ENCODE data around the gene SIK3. TPM values are rescaled to one million over a fixed set of nuclear protein-coding genes. Genes with fewer than 3 reads are reported as not detected.
"Not testable (repeated sequence)": the region's sequence is repeated elsewhere in the genome, so short reads cannot be mapped to it uniquely, and the experiment has no call there.

Gene SIK3
- total RNA-seq, 2 experiments from 2014 or later: 41.4 to 41.9 TPM

DNA sequence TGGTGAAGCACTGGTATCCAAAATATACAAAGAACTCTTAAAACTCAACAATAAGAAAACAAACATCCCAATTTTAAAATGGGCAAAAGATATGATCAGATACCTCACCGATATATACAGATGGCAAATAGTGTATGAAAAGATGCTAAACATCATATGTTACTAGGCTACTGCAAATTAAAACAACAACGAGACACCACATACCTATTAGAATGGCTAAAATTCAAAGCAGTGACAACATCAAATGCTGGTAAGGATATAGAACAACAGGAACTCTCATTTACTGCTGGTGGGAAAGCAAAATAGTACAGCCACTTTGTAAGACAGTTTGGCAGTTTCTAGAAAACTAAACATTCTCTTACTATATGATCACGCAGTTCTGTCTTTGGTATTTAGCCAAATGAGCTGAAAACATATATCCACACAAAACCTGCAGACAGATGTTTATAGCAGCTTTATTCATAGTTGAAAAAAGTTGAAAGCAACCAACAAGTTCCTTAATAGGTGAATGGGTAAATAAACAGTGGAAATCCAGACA is 38.5 kb downstream of the SIK3 start:
- ChIA-PET CTCF (interaction anchor here (0.9 to 1.3 kb wide), 2 partner anchors 33 to 36 kb away, joined by 3 read pairs; no protein-coding TSS in a partner anchor), POLR2A (interaction anchor here (0.7 kb wide), 1 partner anchor 38 kb away, joined by 8 read pairs; no protein-coding TSS in a partner anchor)

DNA sequence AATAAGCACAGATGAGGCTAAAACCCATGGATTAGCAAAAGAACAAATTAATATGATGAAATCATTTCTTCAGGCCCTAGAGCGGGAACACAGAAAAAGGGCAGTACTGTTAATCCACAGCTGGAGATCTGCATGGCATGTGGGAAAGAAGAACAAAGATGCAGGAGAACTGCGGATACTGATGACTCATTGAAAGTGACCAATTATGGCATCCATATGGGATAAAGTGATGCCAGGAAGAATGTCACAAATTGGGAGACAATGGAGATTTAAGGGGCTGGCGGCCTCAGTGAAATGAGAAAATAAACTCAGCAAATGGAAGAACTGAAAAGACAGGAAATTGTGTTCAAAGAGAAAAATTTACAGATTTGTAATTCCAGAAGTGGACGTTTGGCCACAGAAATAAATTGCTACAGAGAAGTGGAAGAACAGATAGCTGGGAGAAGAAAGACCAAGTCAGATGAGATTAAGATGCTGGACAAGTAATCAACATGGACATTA is 39.4 kb downstream of the SIK3 start:
- ChIA-PET CTCF (interaction anchor here (1.3 kb wide), 1 partner anchor 33 kb away, joined by 3 read pairs; no protein-coding TSS in a partner anchor), POLR2A (no interaction called here)

DNA sequence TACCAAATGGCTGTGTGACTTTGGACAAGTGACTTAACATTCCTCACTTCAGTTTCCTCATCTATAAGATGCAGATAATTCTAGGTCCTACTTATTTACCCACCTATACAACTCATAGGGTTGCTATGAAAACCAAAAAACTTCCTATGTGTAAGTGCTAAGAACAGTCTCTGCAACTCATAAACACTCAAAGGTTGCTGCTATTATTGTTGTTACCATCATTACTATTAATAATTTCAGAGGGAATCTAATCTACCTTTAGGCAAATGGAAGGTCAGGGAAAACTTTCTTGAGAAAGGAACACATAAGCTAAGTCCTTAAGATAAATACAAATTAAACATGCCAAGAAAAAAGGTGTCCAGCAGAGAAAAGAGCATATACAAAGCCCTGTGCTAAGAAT is 40.5 kb downstream of the SIK3 start:
- ChIA-PET POLR2A (no interaction called here), CTCF (no interaction called here)

DNA sequence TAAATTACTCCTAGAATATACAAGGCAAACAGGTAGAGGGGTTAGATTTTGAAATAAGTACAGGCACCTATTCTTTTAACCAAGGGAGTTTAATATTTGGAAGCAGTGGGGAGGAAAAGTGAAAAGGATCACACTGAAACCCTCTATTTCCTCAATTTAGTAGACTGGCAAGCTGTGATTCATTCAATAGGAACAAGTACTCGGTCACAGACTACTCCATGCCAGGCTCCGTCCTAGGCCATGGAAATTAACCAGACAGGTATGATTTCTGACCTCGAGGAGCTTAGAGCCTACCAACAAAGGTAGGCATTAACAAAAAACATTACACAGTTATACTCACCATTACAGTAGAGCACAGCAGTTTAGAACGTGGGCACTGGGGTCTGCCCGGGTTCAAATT is 40.9 kb downstream of the SIK3 start:
- CTCF ChIA-PET: no interaction called here
- POLR2A ChIA-PET: no interaction called here

DNA sequence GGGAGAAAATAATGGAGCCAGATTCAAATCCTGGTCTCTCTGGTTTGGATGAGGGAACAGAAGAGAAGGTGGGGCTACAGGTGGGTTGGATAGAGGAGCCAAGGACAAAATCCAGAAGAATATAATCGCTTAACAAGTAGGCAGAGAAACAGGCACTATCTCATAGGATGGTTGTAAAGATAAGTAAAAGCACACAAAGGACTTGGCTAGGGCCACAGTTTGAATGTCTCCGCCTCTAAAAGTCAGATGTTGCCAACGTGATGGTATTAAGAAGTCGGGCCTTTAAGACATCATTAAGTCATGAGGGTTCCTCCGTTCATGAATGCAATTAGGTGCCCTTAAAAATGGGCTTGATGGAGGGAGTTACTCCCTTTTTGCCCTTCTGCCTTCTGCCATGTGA is 42.8 kb downstream of the SIK3 start:
- CTCF ChIA-PET: no interaction called here
- POLR2A ChIA-PET: interaction anchor here (0.5 kb wide), 1 partner anchor 27 kb away, joined by 3 read pairs; no protein-coding TSS in a partner anchor

DNA sequence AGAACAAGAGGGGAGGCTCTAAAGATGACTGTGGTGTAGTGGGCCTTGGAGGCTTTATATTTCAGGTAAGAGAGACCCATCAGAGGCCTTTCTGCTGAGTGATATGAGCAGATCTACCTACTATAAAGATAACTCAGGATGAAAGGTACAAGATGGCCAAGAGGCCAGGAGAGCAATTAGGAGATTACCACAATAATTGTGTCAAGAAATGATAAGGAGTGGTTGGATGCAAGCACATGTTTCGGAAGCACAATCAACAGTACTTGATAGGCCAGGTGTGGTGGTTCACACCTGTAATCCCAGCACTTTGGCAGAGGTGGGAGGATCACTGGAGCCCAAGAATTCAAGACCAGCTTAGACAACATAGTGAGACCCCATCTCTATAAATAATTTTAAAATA is 43.8 kb downstream of the SIK3 start:
- ChIA-PET CTCF (no interaction called here), POLR2A (no interaction called here)

DNA sequence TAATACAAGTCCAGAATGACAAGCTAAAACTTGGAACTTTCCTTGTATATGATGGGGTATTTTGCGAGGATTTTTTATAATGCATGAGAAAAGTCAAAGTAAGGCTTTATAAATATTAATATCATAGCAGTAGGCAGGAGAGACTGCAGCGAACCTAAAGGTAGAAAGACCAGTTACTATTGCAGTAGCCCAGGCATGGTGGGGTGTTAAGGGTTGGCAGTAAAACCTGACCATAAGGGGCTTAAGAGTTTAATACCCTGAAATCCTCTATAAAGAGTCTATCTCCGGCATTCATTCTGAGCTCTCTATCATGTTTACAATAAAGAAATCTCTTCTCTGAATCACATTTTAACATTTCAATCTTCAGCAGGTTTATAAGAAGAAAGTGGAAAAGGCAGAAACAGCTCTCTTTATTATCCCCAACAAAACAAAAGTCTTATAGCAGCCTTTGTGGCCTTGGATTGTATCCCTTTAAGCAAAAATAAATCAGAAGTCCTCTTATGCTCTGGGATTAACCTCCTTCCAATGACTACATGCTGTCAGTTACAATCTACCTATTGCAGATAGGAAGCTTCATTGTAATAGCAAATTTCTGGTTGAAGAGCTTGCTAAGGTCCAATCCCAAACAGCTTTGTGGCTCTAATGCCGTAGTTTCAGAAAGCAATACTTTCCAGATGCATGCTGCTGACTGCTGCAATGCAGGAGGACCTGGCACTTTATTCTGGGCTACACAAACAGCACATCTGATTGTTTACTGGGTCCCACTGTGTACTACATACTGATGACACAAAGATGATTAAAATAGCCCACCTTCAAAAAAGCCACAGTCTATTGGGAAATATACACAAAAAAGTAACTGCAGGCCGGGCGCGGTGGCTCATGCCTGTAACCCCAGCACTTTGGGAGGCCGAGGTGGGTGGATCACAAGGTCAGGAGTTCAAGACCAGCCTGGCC is 45.8 kb downstream of the SIK3 start:
- ChIA-PET POLR2A (no interaction called here), CTCF (interaction anchor here (0.7 to 1.2 kb wide), 3 partner anchors 19 to 68 kb away, joined by 3 read pairs; no protein-coding TSS in a partner anchor)

DNA sequence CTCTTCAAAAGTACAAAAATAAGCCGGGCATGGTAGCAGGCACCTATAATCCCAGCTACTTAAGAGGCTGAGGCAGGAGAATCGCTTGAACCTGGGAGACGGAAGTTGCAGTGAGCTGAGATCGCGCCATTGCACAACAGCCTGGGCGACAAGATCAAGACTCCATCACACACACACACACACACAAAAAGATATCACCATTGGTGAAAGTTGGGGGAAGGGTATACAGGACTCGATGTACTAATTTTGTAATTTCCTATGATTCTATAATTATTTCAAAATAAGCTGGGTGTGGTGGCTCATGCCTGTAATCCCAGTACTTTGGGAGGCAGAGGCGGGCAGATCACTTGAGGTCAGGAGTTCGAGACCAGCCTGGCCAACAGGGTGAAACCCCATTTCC is 48.1 kb downstream of the SIK3 start:
- CTCF ChIA-PET: interaction anchor here (0.6 to 0.8 kb wide), 3 partner anchors 39 to 68 kb away, joined by 3 read pairs; no protein-coding TSS in a partner anchor
- POLR2A ChIA-PET: not testable (repeated sequence)

DNA sequence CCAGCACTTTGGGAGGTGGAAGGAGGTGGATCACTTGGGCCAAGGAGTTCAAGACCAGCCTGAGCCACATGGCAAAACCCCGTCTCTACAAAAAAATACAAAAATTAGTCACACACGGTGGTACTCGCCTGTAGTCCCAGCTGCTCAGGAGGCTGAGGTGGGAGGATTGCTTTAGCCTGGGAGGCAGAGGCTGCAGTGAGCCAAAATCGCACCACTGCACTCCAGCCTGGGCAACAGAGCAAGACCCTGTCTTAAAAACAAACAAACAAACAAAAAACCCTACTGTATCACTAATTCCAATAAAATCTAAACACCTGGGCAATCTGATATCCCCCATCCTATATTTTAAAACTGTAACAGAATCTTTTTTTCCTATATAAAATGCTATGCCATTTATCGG is 51.6 kb downstream of the SIK3 start:
- CTCF ChIA-PET: not testable (repeated sequence)
- POLR2A ChIA-PET: interaction anchor here (0.5 kb wide), 1 partner anchor 15 kb away, joined by 3 read pairs; no protein-coding TSS in a partner anchor

DNA sequence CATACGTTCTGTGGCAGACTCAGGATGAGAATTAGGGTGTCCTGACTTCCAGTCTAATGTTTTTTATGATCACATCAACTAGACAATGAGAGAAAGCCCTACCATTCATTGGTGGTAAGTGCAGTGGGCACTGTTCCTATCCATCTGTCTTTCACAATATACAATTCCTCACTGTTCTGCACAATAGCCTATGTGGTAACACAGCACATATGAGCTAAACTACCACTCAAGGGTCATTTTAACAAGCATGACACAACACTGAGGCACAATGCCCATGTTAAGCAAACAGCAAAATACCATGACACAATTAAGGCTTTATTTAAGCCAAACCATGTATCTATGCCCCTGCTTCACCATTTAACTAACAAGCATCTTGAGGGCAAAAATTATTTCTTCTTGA is 52.3 kb downstream of the SIK3 start:
- ChIA-PET CTCF (interaction anchor here (0.5 kb wide), 1 partner anchor 17 kb away, joined by 3 read pairs; no protein-coding TSS in a partner anchor), POLR2A (interaction anchor here (0.5 kb wide), 2 partner anchors 14 to 117 kb away, joined by 3 read pairs; no protein-coding TSS in a partner anchor)

DNA sequence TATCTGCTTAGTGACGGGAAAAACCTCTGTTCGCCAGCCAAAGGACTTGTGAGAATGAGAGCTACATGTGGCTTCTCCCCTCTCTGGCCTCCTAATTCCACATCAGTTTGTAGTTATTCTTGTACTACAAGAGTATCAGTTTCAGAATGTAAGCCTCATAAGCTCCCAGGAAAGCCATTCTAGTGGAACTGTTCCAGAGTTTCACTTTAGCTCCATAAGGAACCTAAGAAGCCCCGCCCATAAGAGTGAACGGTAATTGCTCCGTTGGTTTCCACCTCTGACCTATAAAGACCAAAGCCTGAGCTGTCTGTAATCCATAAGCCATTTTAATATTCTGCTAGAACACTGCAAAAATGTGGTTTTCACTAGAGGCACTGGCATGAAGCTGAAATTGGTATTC is 53.0 kb downstream of the SIK3 start:
- POLR2A ChIA-PET: interaction anchor here (0.5 kb wide), 1 partner anchor 117 kb away, joined by 3 read pairs; no protein-coding TSS in a partner anchor
- CTCF ChIA-PET: interaction anchor here (0.5 kb wide), 1 partner anchor 18 kb away, joined by 3 read pairs; no protein-coding TSS in a partner anchor

DNA sequence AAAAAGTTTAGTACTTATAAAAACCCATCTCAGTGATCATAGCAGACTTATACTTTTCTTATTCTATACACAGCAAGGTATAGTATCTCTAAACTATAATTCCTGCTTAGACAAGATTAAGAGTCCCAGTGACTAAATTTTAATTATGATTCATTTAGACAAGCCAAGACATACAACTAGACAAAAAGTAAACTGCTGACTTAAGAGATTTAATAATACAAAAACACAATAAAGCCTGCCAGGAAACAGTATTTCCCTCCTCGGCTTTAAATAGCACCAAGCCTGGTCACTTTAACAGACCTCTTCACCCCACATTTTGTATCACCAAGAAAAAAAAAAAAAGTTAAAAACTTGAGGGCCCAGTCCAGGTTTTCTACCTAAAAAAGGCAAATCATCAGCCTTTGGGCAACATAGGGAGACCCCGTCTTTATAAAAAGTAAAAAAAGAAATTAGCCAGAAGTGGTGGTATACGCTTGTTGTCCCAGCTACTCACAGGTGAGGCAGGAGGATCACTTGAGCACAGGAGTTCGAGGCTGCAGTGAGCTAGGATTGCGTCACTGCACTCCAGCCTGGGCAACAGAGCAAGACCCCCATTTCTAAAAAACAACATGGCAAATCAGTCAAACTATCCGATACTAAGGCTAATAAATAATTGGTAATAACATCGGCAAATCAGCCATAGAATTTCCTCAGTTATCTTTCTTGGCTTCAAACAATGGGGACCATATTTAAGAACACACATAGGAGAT is 53.8 kb downstream of the SIK3 start:
- ChIA-PET POLR2A (no interaction called here), CTCF (no interaction called here)

DNA sequence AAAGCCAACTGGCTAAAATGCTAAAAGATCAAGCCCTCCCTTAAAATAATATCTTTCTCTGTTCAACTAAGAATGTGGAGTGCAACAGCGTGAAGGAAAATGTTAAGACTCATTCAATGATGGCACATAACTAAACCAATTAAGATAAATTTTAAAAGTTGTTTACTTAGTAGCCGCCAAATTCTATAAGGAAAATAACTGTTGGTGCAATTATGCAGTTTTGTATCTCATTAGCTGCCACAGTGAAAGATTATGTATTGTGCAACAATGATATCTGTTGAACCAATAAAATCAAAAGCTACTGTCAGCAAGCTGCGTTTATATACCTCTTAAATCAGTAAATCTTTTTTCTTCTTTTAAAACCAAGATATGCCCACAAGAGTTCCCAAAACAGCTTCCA is 55.5 kb downstream of the SIK3 start:
- CTCF ChIA-PET: no interaction called here
- POLR2A ChIA-PET: no interaction called here

DNA sequence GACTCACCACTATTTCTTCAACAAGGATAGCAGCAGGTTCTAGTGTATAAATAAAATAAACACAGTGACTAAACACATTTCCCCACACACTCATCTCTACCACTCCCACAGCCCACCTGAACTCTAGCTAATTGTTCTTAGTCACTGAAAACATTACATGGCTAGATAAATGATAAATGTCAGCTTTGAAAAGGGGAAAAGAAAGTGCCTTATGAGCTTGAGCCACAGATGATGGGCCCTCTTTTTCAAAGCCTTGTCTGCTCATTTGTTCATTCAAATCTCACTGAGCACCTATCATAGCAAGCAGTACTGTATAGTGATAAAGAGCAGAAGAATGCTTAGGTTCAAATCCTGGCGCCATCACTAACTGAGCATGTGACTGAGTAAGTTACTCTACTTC is 58.3 kb downstream of the SIK3 start:
- CTCF ChIA-PET: interaction anchor here (0.6 to 1.0 kb wide), 2 partner anchors 113 to 306 kb away, joined by 3 read pairs; no protein-coding TSS in a partner anchor
- POLR2A ChIA-PET: interaction anchor here (1.1 to 1.4 kb wide), 3 partner anchors 13 to 28 kb away, joined by 3 to 4 read pairs (median 4); no protein-coding TSS in a partner anchor

DNA sequence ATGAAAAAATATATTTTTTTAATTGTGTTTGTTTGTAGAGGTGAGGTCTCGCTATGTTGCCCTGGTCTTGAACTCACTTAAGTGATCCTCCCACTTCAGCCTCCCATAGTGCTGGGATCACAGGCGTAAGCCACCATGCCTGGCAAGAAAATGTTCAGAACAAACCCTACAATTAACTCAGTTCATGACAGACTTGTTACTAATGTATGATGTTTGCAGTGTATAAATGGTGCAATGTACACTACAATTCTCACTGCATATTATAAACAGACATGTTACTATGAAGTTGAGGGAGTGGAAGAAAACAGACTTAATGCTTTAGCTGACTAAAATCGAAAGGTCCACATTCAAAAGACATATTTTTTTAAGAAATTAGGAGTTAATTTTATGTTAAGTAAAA is 59.0 kb downstream of the SIK3 start:
- ChIA-PET POLR2A (interaction anchor here (1.1 to 1.4 kb wide), 3 partner anchors 12 to 28 kb away, joined by 3 to 4 read pairs (median 4); no protein-coding TSS in a partner anchor), CTCF (interaction anchor here (0.9 kb wide), 1 partner anchor 19 kb away, joined by 3 read pairs; no protein-coding TSS in a partner anchor)

DNA sequence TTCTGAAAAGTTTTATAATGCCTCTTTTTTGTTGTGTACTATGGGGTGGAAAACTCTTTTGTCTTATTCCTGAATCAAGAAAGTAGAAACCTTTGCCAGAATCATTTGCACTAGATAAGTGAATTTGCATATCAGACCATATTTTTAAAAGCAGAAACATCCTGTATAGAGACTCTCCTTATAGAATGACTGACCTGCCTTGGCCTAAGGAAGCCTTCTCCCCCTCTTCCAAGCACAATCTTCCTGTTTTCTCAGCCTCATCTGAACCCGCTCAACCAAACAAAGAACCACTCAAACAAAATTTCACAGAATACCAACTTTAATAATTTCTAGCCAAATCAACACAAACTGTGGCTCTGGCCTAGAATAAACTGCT is 60.3 kb downstream of the SIK3 start:
- POLR2A ChIA-PET: interaction anchor here (0.6 kb wide), 1 partner anchor 15 kb away, joined by 3 read pairs; no protein-coding TSS in a partner anchor

DNA sequence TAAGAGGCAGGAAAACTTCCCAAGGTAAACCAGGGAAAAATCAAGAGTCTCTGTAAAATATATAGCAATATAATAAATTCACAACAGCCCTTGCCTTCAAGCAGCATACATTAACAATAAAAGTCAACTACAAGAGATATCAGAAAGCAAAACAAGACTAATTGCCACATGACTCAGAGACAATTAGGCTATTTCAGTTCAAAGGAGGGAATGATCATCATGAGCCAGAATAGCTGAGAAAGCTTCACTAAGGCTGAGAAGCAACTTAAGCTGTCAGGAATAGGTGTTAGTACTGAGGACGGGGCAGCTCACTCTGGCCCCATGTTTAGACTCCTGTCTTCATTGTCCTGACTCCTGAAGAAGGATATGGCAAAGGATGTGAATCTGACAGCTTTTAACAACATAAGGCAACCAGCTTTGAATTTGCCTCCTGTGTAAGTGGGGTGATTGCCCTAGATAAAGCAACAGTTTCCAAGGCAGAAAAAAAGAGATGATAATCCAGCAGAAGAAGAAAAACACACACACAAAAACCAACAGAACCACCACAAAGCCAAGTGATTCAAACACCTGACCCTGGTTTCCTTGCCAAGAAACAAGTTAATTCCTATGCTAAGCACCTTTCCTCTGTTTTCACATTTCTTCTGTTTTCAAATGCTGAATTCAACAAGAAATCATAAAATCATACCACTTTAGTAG is 60.8 kb downstream of the SIK3 start:
- ChIA-PET CTCF (no interaction called here), POLR2A (no interaction called here)

More for the DNA sequence above, 60.3 kb downstream of the SIK3 start:
- CTCF ChIA-PET: no interaction called here

DNA sequence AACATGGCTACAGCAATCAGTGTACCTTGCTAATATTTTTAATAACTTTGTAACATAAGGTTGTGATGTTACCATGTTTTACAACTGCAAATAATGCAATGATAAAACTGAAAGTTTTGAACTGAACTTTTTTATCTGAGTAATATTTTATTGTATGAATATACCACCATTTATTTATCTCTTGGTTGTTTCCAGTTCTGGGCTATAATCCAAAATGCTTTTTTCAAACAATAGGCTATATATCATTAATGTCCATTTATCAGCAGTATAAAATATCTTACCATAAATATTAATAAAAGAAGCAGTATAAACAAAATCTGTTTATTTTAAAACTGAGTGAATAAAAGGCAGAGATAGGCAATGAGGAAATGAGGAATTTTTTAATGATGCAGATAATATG is 63.3 kb downstream of the SIK3 start:
- CTCF ChIA-PET: no interaction called here
- POLR2A ChIA-PET: no interaction called here
